OCI-LY3 (cell line): ENCODE data around the gene RAD1.

Experiments
- H2AFZ ChIP-seq: fragments of 200-600, 300-600 bp; shearing (Covaris generic); 2 replicates; pipeline ENCODE4 v1.6.0; 2014; ENCODE audit warnings: antibody characterized with exemption, low read depth, low read length
- H3K27ac ChIP-seq: fragments of 200-600, 300-600 bp; sonication (generic); 2 replicates; pipeline ENCODE4 v1.5.1; 2014; ENCODE audit warnings: mild to moderate bottlenecking, low read length, moderate library complexity, mixed read lengths
- H3K27me3 ChIP-seq: fragments of 200-600, 300-600 bp; sonication (generic); 2 replicates; pipeline ENCODE4 v1.6.1; 2014; ENCODE audit warnings: low read depth, low read length, mixed read lengths
- H3K36me3 ChIP-seq: fragments of 200-600, 300-600 bp; sonication (generic); replicated peaks from 2 replicates; pipeline ENCODE3; 2014; ENCODE audit warnings: low read depth, low read length, mixed read lengths
- H3K4me1 ChIP-seq: fragments of 300-600, 200-600 bp; sonication (generic); 2 replicates; pipeline ENCODE4 v1.6.1; 2014; ENCODE audit warnings: low read length, mixed read lengths
- H3K4me2 ChIP-seq: fragments of 200-600, 300-600 bp; sonication (generic); 2 replicates; pipeline ENCODE4 v1.6.1; 2014; ENCODE audit warnings: low read length, mixed read lengths
- H3K4me3 ChIP-seq: fragments of 300-600, 200-600 bp; sonication (generic); 2 replicates; pipeline ENCODE4 v1.5.1; 2014; ENCODE audit warnings: antibody characterized with exemption, mild to moderate bottlenecking, low read length, moderate library complexity
- H3K79me2 ChIP-seq: fragments of 300-600, 200-600 bp; shearing (Covaris generic); 2 replicates; pipeline ENCODE4 v1.6.1; 2014; ENCODE audit warnings: mild to moderate bottlenecking, low read length, mixed read lengths
- H3K9ac ChIP-seq: fragments of 300-600, 200-600 bp; shearing (Covaris generic); 2 replicates; pipeline ENCODE4 v1.6.0; 2014; ENCODE audit warnings: mild to moderate bottlenecking, low read length, moderate library complexity
- H3K9me3 ChIP-seq: fragments of 200-600, 300-600 bp; shearing (Covaris generic); 2 replicates; pipeline ENCODE4 v1.6.1; 2014; ENCODE audit warnings: low read length, mixed read lengths; ENCODE audit not compliant: insufficient read depth
- H4K20me1 ChIP-seq: fragments of 200-600, 300-600 bp; sonication (generic); 2 replicates; pipeline ENCODE4 v1.6.1; 2016; ENCODE audit warnings: low read length, mixed read lengths; ENCODE audit not compliant: insufficient read depth
- EZH2phosphoT487 ChIP-seq: fragments of 200-600 bp; shearing (Covaris generic); IDR thresholded peaks from 2 replicates; pipeline ENCODE4 v1.6.1; 2018; ENCODE audit warnings: antibody characterized with exemption, mixed run types, low read depth
- TF ChIP-seq, protein P1 (sequence below): fragments of 200-600, 300-600 bp; sonication (generic); IDR thresholded peaks from 2 replicates; pipeline ENCODE4 v1.5.1; 2014; ENCODE audit warnings: antibody characterized with exemption, low read length, low read depth

The RAD1 gene

DNA sequence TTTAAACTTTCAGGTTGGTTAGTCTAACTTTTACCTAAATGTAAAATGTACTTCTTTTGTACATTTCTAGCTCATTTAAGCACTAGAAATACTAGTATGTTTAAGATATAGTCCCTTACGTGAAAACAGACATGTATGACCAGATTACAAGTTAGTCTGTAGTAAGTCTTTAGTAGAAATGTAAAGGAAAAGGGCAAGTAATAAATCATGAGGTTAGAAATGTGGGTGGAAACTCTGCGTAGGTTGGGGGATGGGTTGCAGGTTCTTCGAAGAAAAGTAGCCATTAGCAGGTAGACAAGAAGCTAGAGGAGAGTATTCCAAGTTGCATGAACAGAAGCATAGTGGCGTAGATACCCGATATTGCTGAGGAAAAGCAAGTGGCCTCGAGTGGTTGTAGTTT is 22.9 kb downstream of the RAD1 start:
- no peaks in the 10 kb centered on the region for H3K27me3 ChIP-seq
- peaks cover 13% of the 10 kb centered on the region for H3K4me1 ChIP-seq

DNA sequence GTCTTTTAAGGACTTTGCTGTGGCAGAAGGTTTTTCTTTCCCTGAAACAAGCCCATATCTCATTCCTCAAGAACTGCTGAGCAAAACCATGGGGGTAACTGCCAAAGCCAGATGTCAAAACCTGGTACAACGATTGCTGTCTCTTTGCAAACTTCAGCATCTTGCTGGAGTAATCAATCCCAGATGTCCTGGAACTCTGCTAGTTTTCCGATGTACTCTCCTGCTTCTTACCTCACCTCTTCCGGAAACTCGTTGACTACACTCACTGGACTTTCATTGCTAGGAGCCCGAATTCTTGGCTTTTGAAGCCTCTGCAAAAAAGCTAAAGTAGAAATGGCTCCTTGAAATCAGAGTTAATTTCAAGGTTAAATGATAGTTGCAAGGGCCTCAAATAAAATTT is 23.3 kb downstream of the RAD1 start:
- Histone ChIP-seq H2AFZ (no peak overlapping the region), H3K9ac (no peak overlapping the region), H3K4me2 (no peak overlapping the region), H3K4me3 (no peak overlapping the region), H3K36me3 (no peaks in the 10 kb centered on the region), H3K27ac (no peak overlapping the region), H3K9me3 (no peaks in the 10 kb centered on the region), H3K27me3 (no peaks in the 10 kb centered on the region), H4K20me1 (no peaks in the 10 kb centered on the region), H3K4me1 (peaks cover 13% of the 10 kb centered on the region), H3K79me2 (no peaks in the 10 kb centered on the region)
- no peak for TF ChIP-seq EZH2phosphoT487
- TF ChIP-seq, protein P1, sequence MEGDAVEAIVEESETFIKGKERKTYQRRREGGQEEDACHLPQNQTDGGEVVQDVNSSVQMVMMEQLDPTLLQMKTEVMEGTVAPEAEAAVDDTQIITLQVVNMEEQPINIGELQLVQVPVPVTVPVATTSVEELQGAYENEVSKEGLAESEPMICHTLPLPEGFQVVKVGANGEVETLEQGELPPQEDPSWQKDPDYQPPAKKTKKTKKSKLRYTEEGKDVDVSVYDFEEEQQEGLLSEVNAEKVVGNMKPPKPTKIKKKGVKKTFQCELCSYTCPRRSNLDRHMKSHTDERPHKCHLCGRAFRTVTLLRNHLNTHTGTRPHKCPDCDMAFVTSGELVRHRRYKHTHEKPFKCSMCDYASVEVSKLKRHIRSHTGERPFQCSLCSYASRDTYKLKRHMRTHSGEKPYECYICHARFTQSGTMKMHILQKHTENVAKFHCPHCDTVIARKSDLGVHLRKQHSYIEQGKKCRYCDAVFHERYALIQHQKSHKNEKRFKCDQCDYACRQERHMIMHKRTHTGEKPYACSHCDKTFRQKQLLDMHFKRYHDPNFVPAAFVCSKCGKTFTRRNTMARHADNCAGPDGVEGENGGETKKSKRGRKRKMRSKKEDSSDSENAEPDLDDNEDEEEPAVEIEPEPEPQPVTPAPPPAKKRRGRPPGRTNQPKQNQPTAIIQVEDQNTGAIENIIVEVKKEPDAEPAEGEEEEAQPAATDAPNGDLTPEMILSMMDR: no peak

More for the DNA sequence above, 22.9 kb downstream of the RAD1 start:
- no peak for TF ChIP-seq EZH2phosphoT487
- TF ChIP-seq, protein P1: no peak
- Histone ChIP-seq H3K4me2 (no peak overlapping the region), H3K9ac (no peak overlapping the region), H3K4me3 (no peak overlapping the region), H4K20me1 (no peaks in the 10 kb centered on the region), H3K27ac (no peak overlapping the region), H3K36me3 (no peaks in the 10 kb centered on the region), H3K79me2 (no peaks in the 10 kb centered on the region), H2AFZ (no peak overlapping the region), H3K9me3 (no peaks in the 10 kb centered on the region)

DNA sequence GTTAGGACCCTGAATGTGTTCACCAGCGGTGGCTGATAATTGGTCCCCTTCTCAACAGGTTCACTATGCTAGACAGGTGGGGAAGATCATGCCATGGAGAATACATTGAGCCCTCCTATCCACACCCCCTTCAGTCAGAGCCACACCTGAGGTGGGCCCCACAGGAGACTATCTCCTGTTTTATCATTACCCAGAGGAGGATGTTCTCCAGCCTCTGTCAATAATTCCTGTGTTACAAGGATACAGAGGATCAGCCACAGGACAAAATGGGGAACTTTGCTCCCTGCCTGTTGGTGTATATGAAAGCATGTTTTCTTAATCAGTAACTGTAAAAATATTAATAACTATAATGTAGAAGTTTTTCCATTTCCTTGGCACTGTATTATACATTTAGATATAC is 25.9 kb downstream of the RAD1 start:
- H3K4me2 ChIP-seq: no peak overlapping the region
- H2AFZ ChIP-seq: no peak overlapping the region
- H3K4me1 ChIP-seq: peaks cover 13% of the 10 kb centered on the region
- H3K36me3 ChIP-seq: no peaks in the 10 kb centered on the region
- H3K9ac ChIP-seq: no peak overlapping the region
- no peaks in the 10 kb centered on the region for H3K79me2 ChIP-seq
- H3K4me3 ChIP-seq: no peak overlapping the region
- H3K9me3 ChIP-seq: no peaks in the 10 kb centered on the region
- TF ChIP-seq, protein P1: no peak
- no peak for TF ChIP-seq EZH2phosphoT487
- no peaks in the 10 kb centered on the region for H4K20me1 ChIP-seq
- H3K27ac ChIP-seq: no peak overlapping the region
- H3K27me3 ChIP-seq: no peaks in the 10 kb centered on the region

DNA sequence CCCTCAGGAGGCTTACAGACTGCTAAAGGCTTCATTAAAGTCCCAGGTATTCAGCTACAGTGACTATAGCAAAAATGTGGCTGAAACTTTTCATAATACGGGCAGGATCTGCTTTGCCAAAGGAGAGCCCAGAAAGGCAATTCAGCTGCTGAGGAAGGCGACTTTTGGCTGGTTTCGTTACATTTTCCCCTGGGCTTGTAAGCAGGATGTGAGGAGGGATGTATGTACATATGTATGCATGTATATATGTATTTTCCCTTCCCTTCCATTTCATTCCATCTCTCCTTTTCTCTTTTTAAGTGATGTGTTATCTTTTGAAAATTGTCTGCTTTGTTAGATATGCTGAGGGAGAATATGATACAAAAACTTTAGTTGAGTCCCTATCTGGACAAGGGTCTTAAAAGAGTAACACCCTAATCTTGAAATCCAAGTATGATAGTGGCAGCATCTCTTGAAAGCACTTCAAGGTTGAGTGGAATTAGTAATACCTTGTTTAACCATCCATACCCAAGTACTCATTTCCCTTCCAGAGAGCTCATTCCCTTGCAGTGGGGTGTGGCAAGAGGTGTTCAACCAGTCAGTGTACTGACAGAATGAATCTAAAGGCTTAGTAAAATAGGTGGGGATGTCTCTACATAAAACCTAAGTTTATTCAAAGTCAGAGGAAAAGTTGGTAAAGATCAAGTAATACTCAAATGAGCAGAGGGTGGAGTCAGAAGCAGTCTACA is 28.7 kb downstream of the RAD1 start:
- Histone ChIP-seq H3K4me1 (peaks cover 8% of the 10 kb centered on the region), H3K9ac (no peak overlapping the region), H3K27me3 (no peaks in the 10 kb centered on the region), H3K4me2 (no peak overlapping the region), H4K20me1 (no peaks in the 10 kb centered on the region), H3K79me2 (no peaks in the 10 kb centered on the region), H2AFZ (no peak overlapping the region), H3K36me3 (no peaks in the 10 kb centered on the region), H3K9me3 (no peaks in the 10 kb centered on the region), H3K27ac (no peak overlapping the region), H3K4me3 (no peak overlapping the region)
- TF ChIP-seq EZH2phosphoT487: no peak
- TF ChIP-seq, protein P1: no peak
